Chondrocyte (in vitro differentiated cells): ENCODE measurements around the gene PEG3. TPM values are rescaled to one million over a fixed set of nuclear protein-coding genes. Genes with fewer than 3 reads are reported as not detected.

Experiments
- DNase-seq: peaks from one replicate; pipeline ENCODE4 v3.0.0; 2021; ENCODE audit warnings: mixed read lengths, low spot score
- H3K27ac Mint-ChIP-seq: one replicate; pipeline ENCODE4 v1.8.0; 2021; ENCODE audit warnings: mild to moderate bottlenecking, moderate library complexity, mixed read lengths; ENCODE audit not compliant: unreplicated experiment
- H3K27me3 Mint-ChIP-seq: 2 replicates; pipeline ENCODE4 v1.8.0; 2021; ENCODE audit warnings: low read depth, mixed read lengths
- H3K36me3 Mint-ChIP-seq: 2 replicates; pipeline ENCODE4 v1.8.0; 2021; ENCODE audit warnings: low read depth, mixed read lengths
- H3K4me1 Mint-ChIP-seq: 2 replicates; pipeline ENCODE4 v1.8.0; 2021; ENCODE audit warnings: low read depth, mild to moderate bottlenecking, mixed read lengths
- H3K4me3 Mint-ChIP-seq: one replicate; pipeline ENCODE4 v1.8.0; 2021; ENCODE audit warnings: mild to moderate bottlenecking, moderate library complexity, mixed read lengths; ENCODE audit not compliant: unreplicated experiment
- H3K9me3 Mint-ChIP-seq: 2 replicates; pipeline ENCODE4 v1.8.0; 2021; ENCODE audit warnings: low read depth, mixed read lengths
- total RNA-seq: library from RNA; stranded (reverse); gene quantifications from 3 replicates; pipeline ENCODE4 v1.2.1, GENCODE V29; 2021
- TF ChIP-seq, protein P1 (sequence below): fragments of 200-600 bp; sonication (generic); IDR thresholded peaks from 2 replicates; pipeline ENCODE4 v1.5.0; 2021; ENCODE audit warnings: antibody characterized with exemption, mild to moderate bottlenecking, moderate library complexity

Gene PEG3
- total RNA-seq, 1 donor from 2014 or later = not detected

DNA sequence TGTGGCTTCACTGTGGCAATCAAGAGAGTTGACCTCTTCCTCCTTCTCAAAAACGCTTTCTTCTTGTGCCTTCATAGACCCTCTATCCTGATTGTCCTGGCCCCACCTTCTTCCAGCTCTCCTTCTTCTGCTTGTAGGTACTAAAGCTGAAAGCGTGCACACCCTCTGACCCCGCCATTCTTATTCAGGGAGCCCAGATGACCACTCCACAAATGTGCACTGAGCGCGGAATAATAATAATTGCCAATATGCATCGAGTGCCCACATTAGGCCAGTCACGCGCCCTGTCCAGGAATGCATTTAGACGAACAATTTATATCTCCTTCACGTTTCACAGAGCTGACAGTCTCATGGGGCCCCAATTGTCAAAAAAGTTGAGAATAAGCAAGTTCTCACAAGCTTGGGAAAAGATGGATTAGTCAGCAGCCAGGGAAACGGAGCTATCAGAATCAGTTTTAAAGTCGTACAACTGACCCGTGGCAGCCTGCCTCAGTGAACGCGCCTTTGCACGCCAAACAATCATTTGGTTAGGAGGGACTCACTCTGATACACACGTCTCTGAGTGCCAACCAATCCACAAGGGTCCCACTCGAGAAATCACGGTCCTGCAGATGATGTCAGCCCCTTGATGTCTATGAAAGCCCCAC is 36.7 kb upstream of the PEG3 start:
- no peak overlapping the region for H3K27ac Mint-ChIP-seq
- TF ChIP-seq, protein P1, sequence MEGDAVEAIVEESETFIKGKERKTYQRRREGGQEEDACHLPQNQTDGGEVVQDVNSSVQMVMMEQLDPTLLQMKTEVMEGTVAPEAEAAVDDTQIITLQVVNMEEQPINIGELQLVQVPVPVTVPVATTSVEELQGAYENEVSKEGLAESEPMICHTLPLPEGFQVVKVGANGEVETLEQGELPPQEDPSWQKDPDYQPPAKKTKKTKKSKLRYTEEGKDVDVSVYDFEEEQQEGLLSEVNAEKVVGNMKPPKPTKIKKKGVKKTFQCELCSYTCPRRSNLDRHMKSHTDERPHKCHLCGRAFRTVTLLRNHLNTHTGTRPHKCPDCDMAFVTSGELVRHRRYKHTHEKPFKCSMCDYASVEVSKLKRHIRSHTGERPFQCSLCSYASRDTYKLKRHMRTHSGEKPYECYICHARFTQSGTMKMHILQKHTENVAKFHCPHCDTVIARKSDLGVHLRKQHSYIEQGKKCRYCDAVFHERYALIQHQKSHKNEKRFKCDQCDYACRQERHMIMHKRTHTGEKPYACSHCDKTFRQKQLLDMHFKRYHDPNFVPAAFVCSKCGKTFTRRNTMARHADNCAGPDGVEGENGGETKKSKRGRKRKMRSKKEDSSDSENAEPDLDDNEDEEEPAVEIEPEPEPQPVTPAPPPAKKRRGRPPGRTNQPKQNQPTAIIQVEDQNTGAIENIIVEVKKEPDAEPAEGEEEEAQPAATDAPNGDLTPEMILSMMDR = no peak
- no peaks in the 10 kb centered on the region for H3K4me1 Mint-ChIP-seq
- H3K4me3 Mint-ChIP-seq = no peak overlapping the region
- H3K27me3 Mint-ChIP-seq = no peaks in the 10 kb centered on the region
- peaks cover 54% of the 10 kb centered on the region for H3K9me3 Mint-ChIP-seq
- peaks cover 4% of the 10 kb centered on the region for H3K36me3 Mint-ChIP-seq
- DNase-seq = no peak

DNA sequence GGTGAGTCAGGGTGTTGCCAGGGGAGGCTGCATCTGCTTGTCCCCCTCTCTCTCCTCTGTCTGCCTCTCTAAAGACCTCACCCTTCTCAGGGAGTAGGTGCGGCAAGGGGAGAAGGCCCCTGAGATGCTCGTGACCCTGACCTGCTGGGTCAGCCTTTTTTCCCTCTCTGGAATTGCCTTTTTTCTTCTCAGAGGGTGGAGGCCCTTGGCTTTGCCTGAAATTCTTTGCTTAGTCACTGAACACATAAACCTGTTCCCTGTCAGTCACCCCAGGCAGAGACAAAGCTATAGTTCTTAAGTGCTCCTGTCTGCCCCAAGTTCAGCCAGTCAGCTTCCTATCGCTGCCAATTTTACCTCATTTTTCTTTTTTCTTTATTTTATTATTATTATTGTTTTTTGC is 35.2 kb upstream of the PEG3 start:
- Mint-ChIP-seq H3K4me3 (no peak overlapping the region), H3K27ac (no peak overlapping the region), H3K9me3 (peaks cover 56% of the 10 kb centered on the region), H3K4me1 (no peaks in the 10 kb centered on the region), H3K27me3 (no peaks in the 10 kb centered on the region), H3K36me3 (peaks cover 4% of the 10 kb centered on the region)
- TF ChIP-seq, protein P1 = no peak
- DNase-seq = no peak

DNA sequence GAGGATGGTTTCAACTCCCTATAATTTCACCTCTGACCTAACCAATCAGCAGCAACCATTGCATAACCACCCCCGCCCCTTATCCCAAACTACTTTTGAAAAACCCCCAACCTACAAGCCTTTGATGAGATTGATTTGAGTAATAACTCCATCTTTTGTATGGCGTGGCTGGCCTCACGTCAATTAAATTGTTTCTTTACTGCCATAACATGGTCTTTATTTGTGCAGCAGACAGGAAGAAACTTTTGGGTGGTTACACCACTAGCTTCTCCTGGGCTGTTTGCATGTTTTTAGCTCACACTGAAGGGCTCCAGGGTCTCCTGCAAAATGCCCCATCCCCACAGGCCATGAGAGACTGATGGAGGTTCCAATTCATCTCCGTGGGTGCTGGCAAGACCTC is 34.0 kb upstream of the PEG3 start:
- Mint-ChIP-seq H3K27me3 (no peaks in the 10 kb centered on the region), H3K36me3 (peaks cover 6% of the 10 kb centered on the region), H3K4me1 (no peaks in the 10 kb centered on the region), H3K4me3 (no peak overlapping the region), H3K9me3 (peaks cover 58% of the 10 kb centered on the region), H3K27ac (no peak overlapping the region)
- TF ChIP-seq, protein P1 = no peak
- DNase-seq = no peak

DNA sequence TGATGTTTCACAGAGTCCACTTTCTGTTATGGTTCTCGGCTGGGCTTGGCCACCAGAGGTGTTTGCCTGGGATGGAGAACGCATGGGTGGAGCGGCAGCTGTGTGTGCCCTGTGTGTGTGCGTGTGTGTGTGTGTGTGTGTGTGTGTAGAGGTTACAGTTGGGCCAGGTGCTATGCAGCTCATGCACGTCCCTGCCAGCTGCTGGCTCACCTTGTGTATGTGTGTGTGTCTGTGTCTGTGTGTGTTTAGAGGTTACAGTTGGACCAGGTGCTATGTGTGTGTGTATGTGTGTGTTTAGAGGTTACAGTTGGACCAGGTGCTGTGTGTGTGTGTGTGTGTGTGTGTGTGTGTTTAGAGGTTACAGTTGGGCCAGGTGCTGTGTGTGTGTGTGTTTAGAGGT is 33.0 kb upstream of the PEG3 start:
- Mint-ChIP-seq H3K27ac (no peak overlapping the region), H3K4me3 (no peak overlapping the region), H3K9me3 (peaks cover 60% of the 10 kb centered on the region), H3K27me3 (no peaks in the 10 kb centered on the region), H3K36me3 (peaks cover 6% of the 10 kb centered on the region), H3K4me1 (no peaks in the 10 kb centered on the region)
- TF ChIP-seq, protein P1 = no peak
- DNase-seq = no peak

DNA sequence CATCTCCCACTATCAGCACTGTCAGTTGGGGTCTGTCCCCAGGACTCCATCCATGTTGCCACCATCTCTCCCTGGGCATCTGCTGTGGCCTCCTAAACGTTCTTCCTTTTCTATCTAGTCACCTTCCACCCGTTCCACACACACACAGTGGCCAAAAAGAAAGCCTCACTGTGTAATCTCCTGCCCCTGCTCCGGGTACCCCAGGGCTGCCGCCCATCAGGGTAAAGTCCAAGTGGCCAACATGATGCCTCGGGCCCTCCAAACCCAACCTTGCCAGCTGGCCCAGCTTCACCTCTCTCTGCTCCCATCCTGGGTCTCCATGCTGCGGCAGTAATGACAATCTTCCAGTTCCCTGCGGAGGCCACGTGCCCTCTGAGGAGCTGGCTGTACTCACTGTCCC is 29.4 kb upstream of the PEG3 start:
- Mint-ChIP-seq H3K9me3 (peaks cover 73% of the 10 kb centered on the region), H3K27ac (no peak overlapping the region), H3K27me3 (no peaks in the 10 kb centered on the region), H3K36me3 (peaks cover 5% of the 10 kb centered on the region), H3K4me3 (no peak overlapping the region), H3K4me1 (no peaks in the 10 kb centered on the region)
- TF ChIP-seq, protein P1 = no peak
- DNase-seq = no peak
